HEK293T (cell line): ENCODE results near the gene RBKS.

Experiments
- ARNT ChIP-seq: fragments of 450-650 bp; IDR thresholded peaks from 2 replicates; pipeline ENCODE4 v1.6.1; 2017; ENCODE audit warnings: mild to moderate bottlenecking
- ELF4 ChIP-seq: fragments of 450-650 bp; IDR thresholded peaks from 2 replicates; pipeline ENCODE4 v1.6.1; 2017; ENCODE audit warnings: antibody characterized with exemption
- FOXA1 ChIP-seq: fragments of 450-650 bp; IDR thresholded peaks from 2 replicates; pipeline ENCODE4 v1.6.1; 2016; ENCODE audit warnings: mild to moderate bottlenecking
- FOXK2 ChIP-seq: fragments of 450-650 bp; IDR thresholded peaks from 2 replicates; pipeline ENCODE4 v1.6.1; 2016; ENCODE audit warnings: mild to moderate bottlenecking
- FOXM1 ChIP-seq: fragments of 450-650 bp; IDR thresholded peaks from 2 replicates; pipeline ENCODE4 v1.6.1; 2017; ENCODE audit warnings: mild to moderate bottlenecking, borderline replicate concordance
- HDGF ChIP-seq: fragments of 450-650 bp; IDR thresholded peaks from 2 replicates; pipeline ENCODE4 v1.6.1; 2017; ENCODE audit warnings: antibody characterized with exemption, borderline replicate concordance
- PKNOX1 ChIP-seq: fragments of 450-650 bp; IDR thresholded peaks from 2 replicates; pipeline ENCODE4 v1.6.1; 2016
- SP1 ChIP-seq: fragments of 450-650 bp; IDR thresholded peaks from 2 replicates; pipeline ENCODE4 v1.6.1; 2017
- SUZ12 ChIP-seq: fragments of 450-650 bp; IDR thresholded peaks from 2 replicates; pipeline ENCODE4 v1.6.1; 2016; ENCODE audit warnings: mild to moderate bottlenecking
- TARDBP ChIP-seq: fragments of 450-650 bp; IDR thresholded peaks from 2 replicates; pipeline ENCODE4 v1.6.1; 2016

GRCh38 chr2:27747827-27748352, 142.3 kb downstream of the RBKS start:
- TF ChIP-seq FOXM1 = no peak
- no peak for TF ChIP-seq SP1
- TF ChIP-seq TARDBP = no peak
- no peak for TF ChIP-seq FOXA1
- TF ChIP-seq ARNT = no peak
- TF ChIP-seq ELF4 = no peak
- no peak for TF ChIP-seq SUZ12
- TF ChIP-seq PKNOX1 = no peak
- TF ChIP-seq FOXK2 = no peak
- TF ChIP-seq HDGF = no peak
